NB4 (cell line): ENCODE data around the gene POLR1G.

Experiments used
- DNase-seq: peaks from one replicate; pipeline ENCODE4 v3.0.0; 2010; ENCODE audit warnings: low read depth
- H3K4me3 ChIP-seq: one replicate; pipeline ENCODE4 v1.5.1; 2011; ENCODE audit warnings: mild to moderate bottlenecking, low read depth, low read length, moderate library complexity
- CTCF ChIP-seq: IDR thresholded peaks from one replicate; pipeline ENCODE4 v1.5.1; 2012; ENCODE audit warnings: low read depth, low read length
- MAX ChIP-seq: IDR thresholded peaks from 2 replicates; pipeline ENCODE4 v1.6.1; 2011; ENCODE audit warnings: low read depth, low read length
- MYC ChIP-seq: IDR thresholded peaks from 2 replicates; pipeline ENCODE4 v1.6.1; 2011; ENCODE audit warnings: low read depth, low read length
- POLR2A ChIP-seq: IDR thresholded peaks from 2 replicates; pipeline ENCODE4 v1.6.1; 2011; ENCODE audit warnings: mild to moderate bottlenecking; ENCODE audit not compliant: insufficient read length; ENCODE audit errors: extremely low read depth

POLR1G gene

GRCh38 chr19:45418802-45419201 lies 12.4 kb downstream of the POLR1G start:
- DNase-seq: peak; percentile 70
- no peak overlapping the region for H3K4me3 ChIP-seq
- no peak for TF ChIP-seq CTCF
- no peak for TF ChIP-seq MAX
- TF ChIP-seq POLR2A: no peak
- no peak for TF ChIP-seq MYC

GRCh38 chr19:45419396-45419795 lies 13.0 kb downstream of the POLR1G start:
- H3K4me3 ChIP-seq: no peak overlapping the region
- TF ChIP-seq MYC: no peak
- no peak for TF ChIP-seq CTCF
- TF ChIP-seq MAX: no peak
- TF ChIP-seq POLR2A: no peak
- DNase-seq: peak; percentile 81

GRCh38 chr19:45419895-45420294 lies 13.5 kb downstream of the POLR1G start:
- no peak overlapping the region for H3K4me3 ChIP-seq
- DNase-seq: no peak
- no peak for TF ChIP-seq CTCF
- no peak for TF ChIP-seq MAX
- no peak for TF ChIP-seq POLR2A
- no peak for TF ChIP-seq MYC

GRCh38 chr19:45420356-45420755 lies 13.9 kb downstream of the POLR1G start:
- TF ChIP-seq MYC (no peak), CTCF (no peak), MAX (no peak), POLR2A (no peak)
- no peak for DNase-seq

GRCh38 chr19:45420871-45421270 lies 14.4 kb downstream of the POLR1G start:
- H3K4me3 ChIP-seq: no peak overlapping the region
- no peak for DNase-seq
- TF ChIP-seq MAX (no peak), MYC (no peak), CTCF (no peak), POLR2A (no peak)

More at GRCh38 chr19:45420356-45420755, 13.9 kb downstream of the POLR1G start:
- no peak overlapping the region for H3K4me3 ChIP-seq
